HS-5 (cell line): ENCODE data around the gene MYLK4.
A peak's percentile ranks its signal among the peaks of the same experiment; 100 is the strongest.

Experiments used
- DNase-seq: peaks from one replicate; pipeline ENCODE4 v3.0.0-alpha.2; 2012; ENCODE audit warnings: low read depth

MYLK4 gene

DNA sequence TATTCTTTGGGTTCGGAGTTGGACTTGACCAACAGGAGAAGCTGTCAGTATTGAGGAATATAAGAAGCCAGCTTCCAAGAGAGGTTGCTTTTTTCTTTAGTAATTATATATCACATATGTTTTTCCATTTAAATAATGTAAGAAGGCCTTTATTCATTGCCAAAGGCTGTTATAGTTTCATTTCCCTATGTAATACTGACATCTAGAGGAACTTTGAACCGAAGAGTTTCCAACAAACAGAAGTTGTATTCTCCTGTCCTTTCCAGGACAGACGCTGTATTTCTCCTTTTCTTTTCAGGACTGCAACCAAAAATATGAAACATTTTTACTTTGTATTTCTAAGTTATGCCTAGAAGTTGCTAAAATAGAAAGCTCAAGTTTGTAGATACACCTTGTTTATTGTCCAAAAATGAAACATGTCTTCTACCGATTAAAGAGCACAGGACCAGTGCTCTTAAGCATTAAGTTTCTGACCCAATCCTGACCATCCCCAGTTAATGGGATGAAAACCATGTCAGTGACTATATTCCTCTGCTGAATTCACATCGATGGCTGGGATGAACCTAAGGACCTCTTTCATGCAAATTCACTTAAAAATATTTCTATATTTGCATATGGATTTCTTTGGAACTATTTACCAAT, 55.1 kb downstream of the MYLK4 start:
- no peak for DNase-seq

DNA sequence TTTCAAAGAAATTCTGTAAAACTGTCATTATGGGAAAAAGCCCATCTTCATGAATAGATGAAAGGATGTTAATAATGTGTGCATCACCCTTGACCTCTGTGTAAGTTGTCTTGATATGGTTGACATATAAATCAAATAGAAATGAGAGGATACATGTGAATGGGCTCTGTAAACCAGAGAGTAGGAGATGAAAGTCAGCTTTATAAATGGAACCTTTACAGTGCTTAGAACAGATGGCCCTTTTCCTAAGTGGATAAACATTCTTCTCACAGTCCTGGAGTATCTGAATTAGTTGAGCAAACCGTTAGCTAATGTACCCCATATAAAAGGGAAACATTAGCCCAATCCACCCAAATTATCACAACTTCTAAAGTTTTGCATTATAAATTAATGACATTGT, 57.5 kb downstream of the MYLK4 start:
- no peak for DNase-seq

DNA sequence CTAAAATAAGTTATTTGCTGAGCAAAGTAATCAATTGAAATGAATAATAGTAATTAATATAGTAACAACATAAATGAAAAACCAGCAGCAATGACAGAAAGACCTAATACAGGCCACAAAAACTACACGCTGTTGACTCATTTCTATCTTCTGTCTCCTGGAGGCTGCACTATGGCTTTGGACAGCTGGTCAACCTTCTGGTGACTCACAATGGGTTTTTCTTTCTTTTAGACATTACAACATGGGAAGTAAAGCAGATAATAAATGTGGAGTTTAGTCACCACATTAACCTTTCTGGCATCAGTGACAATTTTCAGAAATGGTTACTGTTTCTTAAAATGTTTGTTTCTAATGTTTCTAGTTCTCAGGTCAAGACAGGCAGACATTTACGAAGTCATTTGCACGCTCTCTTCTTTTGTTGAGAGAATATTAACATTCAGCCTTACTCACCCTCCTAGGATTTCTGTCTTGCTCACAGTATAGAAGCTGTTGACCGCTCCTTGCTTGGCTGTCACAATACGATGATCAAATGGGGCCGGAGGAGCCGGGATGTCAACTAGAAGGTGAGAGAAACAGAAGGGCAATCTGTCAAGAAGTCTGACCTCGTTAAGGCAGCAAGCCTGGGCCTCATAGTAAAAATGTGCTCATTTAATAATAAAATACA, 62.2 kb downstream of the MYLK4 start:
- peak; percentile 69 for DNase-seq

DNA sequence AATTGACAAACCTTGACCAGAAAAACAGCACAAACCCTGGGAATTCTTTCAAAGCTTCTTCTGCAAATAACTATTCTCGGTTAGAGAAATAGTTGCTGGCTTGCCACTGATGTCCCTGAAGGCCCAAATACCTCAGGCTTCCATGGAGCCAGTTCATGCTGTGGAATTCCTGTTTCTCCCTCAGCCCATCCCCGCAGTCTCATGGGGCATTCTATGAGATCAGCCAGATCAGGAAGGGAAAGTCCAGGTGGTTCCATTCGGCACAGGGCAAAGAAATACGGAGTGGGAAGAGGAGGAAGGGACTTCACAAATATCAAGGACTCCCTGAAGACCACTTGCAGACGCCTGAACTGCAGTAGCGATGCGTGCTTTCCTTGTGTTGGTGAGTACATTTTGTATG, 63.3 kb downstream of the MYLK4 start:
- DNase-seq: no peak

DNA sequence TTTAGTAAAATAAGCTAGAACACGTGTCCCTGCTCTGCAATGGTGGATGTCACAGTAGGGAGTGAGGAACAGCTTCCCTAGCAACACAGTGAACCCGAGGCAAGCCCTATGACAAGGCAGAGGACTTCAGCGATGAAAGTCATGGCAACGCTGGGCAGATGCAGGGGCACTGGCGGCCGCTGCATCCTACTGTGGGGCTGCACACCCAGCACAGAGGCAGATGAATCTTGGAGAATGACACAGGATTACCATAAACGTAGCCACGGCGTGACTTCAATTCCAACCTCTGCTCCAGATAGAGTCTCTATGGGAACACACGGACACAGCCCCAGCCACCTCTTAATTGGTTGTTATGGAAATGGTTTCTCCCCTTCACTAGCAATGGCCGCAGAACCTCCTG, 64.2 kb downstream of the MYLK4 start:
- DNase-seq: no peak

DNA sequence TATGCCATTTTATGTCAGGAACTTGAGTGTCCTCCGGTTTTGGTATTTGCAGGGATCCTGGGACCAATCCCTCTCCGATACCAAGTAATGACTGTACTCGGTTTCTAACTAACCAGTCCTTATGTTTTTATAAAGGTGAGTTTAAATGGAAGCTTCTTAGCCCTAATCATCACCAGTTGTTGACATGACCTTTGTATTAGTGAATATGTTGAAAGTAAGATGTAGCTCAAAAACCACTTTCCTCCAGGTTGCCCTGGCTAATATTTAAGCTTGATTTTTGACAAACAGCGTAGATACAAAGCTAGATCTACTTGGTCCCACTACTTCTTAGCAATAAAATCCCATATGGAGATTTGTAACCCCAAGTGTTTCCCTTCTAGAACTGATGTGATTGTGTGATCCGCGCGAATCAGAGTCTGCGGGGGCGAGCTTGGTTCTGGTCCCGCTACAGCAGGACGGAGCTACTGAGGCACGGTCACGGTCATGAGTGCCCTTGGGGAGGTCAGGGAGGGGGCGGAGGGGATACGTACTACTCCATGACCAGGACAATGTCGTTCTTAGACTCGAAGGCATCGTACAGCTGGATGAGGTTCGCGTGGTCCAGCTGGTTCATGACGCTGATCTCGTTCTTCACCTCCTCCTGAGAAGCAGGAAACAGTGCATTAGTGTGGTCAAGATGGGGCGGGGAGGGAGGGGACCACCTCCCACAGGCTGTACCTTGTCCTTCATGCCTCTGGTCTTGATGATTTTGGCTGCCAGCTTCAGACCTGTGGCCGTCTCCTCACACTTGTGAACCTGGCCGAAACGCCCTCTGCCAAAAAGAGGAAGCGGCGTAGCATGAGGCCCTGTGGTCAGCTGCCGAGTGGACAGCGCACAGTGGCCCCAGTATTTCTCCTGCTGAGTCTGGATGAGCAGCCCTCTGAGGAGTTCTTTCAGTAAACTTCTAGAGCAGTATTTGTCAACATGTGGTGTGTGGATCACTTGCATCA, 65.7 kb downstream of the MYLK4 start:
- no peak for DNase-seq

DNA sequence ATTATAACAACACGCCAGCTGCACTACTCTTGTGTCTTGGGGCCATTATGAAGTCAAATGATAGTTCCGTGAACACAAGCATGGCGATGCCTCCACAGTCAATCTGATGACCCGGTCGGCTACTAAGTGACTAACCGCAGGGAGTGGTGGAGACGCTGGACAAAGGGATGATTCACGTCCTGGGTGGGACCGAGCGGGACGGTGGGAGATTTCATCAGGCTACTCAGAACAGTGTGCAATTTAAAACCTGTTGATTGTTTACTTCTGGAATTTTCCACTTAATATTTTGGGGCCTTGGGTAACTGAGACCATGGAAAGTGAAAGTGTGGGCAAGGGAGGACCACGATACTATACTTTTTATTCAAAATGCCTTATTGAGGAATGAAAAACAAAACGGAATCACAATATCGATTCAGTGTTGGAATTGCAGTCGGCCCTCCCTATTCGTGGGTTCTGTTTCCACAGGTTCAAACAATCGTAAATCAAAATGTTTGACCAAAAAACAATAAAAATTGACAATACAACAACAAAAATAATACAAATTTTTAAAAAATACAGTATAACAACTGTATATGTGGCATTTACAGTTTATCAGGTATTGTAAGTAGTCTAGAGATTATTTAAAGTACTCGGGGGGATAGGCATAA, 66.5 kb downstream of the MYLK4 start:
- DNase-seq: no peak

DNA sequence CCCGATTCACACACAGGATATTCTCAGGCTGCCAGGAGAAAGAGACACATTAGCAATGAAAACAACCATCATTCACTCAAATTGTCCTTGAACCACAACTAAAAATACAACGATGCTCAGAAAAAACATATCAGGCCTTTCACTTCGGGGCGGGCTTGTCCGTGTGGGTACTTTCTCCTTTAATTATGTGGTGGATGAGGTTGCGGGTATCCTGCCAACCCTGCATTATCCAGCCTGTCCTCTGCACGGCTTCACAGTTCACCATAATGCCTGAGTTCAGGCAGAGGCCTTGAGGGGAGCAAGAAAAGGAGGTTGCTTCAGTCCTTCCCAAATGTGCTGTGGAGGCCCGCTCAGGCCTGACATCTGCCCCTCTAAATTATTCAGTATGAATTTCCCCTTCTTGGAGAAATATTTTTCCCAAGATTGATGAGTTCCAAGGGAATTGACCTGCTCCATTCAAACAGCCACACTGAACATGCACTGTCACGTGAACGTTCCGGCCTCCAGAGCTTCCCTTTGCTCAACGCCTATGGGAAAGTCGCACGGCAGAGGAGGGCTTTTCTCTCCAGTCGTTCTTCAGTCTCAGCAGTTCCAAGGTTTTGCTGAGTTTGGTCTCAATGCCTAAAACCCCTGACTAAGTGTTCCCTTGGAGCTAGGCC, 70.3 kb downstream of the MYLK4 start:
- DNase-seq: no peak

DNA sequence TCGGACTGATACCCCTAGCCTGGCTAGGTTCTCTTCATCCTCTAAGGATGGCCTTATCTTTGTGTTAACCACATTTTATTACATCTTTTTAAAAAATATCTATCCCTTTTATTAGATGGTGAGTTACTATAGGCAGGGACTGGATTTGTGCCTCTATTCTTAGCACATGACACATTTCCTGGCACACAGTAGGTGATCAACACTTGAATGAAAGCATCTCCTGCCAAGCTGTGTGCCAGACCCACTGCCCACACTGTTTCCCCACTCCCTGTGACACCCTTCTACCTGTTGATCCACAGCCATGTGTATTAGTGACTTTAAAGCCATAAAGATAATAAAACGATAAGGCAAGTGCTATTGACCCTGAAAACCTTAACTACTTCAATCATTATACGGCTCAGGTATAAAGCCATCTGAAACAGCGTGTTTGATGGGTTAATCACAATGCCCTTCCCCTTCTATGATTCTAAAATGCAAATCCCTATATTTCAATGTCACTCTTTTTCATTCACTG, 73.6 kb downstream of the MYLK4 start:
- no peak for DNase-seq

DNA sequence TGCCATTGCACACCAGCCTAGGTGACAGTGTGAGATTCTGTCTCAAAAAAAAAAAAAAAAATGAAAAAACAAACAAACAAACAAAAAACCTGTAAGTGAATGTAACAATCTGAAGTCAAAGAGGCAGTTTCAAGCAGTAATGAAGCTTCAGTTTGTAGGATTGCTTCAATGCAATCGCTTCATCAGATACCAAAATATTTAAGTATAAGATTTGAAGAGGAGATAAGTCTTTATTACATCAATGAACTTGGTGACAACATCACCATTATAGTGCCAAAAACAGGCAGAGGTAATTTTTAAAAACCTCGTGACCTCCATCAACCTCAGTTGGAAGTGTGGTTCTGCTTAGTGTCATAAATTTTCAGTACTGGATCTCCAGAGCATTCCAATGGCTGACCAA, 74.7 kb downstream of the MYLK4 start:
- DNase-seq: no peak

DNA sequence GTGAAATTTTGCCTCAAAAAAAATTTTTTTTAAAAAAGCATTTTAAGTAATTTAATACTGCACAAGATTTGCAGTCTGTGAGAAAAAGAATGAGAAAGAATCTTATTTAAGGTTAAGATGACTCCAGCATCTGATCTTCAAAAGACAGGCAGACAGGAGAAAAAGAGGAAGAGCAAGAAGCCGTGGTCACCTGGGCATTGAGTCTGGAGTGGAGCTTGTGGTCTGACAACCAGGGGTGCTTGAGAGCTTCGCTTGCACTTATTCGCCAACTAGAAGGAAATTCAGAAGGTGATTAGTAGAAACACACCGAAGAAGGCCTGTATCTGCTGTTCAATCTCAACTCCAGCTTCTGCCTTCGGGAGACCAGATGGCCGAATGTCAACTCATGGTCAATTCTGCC, 75.9 kb downstream of the MYLK4 start:
- no peak for DNase-seq

DNA sequence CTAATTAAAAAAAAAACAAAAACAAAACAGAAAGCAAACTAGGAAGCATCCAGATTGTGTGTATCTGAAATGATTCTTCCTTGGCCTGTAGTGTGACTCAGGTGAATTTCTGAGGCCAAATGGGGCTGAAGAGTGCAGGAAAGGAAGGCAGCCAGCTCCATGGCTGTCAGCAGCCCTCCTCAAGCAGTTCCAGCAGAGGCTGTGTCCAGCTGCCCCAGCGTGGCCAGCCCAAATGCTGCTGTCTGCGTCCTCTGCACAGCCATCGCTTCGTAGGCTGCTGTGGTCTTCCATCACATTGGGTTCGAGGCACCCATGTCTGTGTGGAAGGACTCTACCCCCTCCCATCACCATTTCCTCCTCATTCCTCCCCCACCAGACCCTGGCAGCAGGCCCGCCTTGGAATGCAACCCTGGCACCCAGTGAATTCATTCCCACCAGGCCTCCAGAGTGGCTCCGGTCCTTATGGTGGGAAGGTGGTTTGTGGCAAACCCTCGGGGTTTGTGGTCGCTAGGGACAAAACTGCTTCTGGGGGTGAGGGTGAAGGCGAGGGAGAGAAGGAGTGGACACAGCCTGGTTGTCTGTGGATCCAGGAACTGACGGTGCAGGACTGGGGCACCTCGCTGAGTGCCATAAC, 81.5 kb downstream of the MYLK4 start:
- DNase-seq: no peak

DNA sequence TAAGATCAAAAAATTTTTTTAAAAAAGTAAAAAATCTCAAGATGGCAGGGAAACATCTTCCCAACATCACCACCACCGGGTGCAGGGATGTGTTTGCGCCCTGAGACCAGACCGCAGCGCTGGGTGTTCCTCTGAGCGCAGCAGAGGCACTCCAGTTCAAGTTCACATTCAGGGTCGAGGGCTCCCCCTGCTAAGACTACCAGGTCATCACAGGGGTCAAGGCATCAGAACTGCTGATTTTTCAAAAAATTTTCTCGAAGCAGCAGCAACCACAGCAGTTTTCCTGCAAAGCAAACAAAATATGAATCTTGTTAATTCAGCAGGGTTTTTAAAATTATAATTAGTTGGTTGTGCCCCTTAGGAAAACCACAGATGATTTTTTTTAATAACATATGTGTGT, 83.1 kb downstream of the MYLK4 start:
- no peak for DNase-seq

DNA sequence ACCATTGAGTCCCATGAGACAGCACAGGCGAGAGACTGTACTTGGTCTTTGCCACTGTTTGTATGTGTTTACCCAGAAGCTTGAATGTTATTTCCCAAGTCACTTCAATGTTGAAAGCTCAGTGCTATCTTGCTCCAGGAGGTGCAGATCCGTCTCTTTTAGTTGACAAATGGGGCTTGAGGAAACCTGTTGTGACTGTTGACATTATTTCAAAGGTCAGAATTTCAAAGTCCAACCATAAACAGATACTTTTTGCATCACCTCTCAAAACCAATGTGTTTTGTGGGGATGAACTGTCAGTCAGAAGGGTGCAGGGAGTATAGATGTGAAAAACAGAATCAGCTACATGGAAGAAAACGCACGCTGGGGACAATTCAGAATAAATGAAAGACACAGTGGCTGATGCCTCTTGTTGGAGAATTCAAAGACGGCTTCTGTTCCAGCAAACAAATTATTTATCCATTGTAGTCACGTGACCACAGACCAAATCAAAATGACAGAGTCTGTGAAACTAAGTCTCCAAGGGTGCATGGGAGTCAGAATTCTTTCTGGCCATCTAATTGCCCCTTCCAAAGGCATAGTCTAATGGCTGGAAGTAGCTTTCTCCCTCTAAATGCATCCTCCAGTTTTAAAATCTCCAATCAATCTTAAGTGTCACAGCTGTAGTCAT, 83.7 kb downstream of the MYLK4 start:
- DNase-seq: no peak

DNA sequence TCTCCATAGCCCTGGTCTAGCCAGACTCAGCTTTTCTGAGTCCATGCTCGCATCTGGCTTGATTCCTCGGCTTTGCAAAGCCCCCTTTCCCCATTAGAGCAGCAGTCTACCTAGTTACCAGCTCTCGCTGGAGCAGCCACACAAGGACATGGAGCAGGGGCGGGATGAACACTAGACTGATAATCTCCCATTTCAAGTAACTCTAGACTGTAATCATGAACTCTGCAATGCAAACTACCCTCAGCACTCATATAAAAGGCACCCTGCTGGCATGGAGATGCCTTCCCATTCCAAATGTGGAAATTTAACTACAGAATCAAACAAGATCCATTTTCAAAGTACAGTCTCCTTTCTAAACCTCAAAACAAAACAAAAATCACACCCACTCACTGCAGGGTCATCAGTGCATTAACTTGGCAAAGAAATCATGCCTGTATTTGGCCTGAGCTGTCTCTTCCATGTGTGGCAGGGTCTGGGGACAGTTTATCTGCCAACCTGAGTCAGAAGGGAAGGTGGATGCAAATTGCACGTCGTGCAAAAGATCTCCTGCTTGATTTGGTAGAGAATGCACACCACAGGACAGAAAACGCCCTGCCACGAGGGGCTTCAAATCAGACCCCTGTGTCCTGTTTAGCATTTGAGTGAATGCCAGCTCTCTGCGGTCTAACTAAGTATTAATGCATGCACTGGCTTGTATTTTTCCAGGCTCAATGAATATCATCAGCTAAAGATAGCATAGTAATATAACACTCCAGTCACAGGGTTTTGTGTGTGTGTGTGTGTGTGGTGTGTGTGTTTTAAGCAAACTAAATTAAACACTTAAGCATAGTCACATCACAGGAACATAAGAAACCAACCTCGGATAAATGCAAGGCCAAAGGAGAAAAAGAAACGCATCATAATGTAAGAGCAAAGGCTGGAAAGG, 85.3 kb downstream of the MYLK4 start:
- DNase-seq: no peak

DNA sequence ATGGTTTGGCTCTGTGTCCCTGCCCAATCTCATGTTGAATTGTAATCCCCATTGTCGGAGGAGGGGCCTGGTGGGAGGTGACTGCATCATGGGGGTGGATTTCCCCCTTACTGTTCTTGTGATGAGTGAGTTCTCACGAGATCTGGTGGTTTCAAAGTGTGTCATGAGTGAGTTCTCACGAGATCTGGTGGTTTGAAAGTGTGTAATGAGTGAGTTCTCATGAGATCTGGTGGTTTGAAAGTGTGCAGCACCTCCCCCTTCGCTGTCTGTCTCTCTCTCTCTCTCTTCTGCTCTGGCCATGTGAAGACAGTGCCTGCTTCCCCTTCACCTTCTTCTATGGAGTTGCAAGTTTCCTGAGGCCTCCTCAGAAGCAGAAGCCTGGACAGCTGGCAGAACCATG, 87.6 kb downstream of the MYLK4 start:
- DNase-seq: no peak

DNA sequence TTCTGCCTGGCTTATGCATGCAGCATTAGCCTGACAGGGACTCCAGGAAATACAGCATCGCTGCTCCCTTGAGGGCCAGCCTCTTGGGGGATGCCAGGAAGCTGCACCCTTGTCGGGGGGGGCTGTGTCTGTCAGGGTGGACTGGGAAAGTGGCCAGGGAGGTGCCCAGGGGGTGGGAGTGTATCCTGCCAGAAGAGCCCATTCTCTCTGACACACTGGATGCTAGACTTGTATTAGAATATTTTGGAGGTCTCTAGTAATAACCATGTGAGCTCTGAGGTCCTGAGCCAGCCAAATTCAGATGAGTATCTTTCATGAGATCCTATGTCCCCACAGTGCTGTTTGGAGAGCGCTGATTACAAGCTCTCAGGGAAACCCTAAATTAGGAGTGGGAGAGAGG, 89.1 kb downstream of the MYLK4 start:
- no peak for DNase-seq

DNA sequence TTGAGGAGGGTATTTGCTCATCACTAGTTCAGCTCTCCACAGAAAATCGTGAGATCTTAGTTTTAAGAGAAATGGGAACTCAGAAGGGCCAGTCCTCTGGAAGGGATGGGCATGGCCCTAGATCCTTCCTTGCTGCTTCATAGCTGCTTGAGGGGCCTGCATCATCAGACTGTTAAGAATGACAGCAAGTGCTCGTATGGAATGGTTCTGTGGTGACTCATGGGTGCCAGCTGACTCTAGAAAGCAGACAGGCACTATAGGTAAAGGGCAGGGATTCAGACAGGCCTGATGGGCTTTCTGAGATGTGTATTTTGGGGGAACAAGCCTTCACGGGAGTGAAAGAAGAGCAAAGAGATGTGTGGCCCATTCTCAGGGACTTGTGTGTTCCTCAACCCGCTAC, 90.8 kb downstream of the MYLK4 start:
- peak; percentile 24 for DNase-seq

DNA sequence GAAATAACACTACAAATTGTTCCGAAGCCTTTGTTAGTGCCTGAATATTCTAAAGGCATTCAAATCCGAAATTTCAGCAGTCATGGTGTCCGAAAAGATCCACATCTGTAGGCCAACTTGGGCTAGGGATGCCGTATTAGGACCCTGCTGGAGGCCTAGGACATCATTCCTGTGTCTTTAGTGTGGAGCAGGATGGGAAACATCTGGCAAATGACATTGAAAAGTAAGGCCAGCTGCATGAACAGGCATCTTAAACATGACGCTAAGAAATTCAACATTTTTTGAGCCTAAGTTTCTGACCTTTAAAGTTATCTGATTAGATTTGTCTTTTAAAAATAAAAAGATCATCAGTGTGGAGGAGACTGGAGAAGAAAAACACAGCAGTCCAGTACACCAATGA, 91.3 kb downstream of the MYLK4 start:
- DNase-seq: no peak

DNA sequence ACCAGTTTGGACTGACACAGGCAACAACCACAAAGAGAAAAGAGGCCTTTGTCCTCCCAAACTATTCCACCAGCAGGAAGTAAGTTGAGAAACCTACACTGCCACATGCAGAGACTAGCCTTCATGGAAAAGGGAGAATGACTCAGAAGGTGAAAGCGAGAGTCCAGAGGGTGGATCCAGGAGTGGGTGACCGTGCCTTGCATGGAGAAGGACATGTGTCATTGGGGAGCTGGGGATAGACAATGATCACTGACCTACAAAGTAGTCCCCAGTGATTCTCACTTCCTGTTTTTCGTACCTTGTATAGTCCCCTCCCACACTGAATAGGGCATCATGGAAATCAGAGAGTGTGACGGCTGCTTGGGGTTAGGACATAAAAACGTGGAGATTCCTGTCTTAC, 91.9 kb downstream of the MYLK4 start:
- no peak for DNase-seq
